K562 (cell line): ENCODE data around the gene GALNS. TPM values are rescaled to one million over a fixed set of nuclear protein-coding genes. Genes with fewer than 3 reads are reported as not detected.
A peak's percentile ranks its signal among the peaks of the same experiment; 100 is the strongest.

Experiments used
- E2F6 ChIP-seq, 2 experiments: IDR thresholded peaks; 2 replicates each; pipeline ENCODE4 v1.6.1; 2011; ENCODE audit warnings: borderline replicate concordance in 1 of 2, control low read depth in 1 of 2, low read depth in 1 of 2, low read length in 1 of 2, mild to moderate bottlenecking in 1 of 2, mixed read lengths in 1 of 2, moderate library complexity in 1 of 2; ENCODE audit not compliant: insufficient read depth in 1 of 2, insufficient read length in 1 of 2, poor library complexity in 1 of 2, severe bottlenecking in 1 of 2; ENCODE audit errors: extremely low read depth in 1 of 2
- FOSL1 ChIP-seq: fragments of 200-800 bp; sonication (Bioruptor generic); conservative IDR thresholded peaks from 2 replicates; pipeline ENCODE4 v1.6.1; 2016; ENCODE audit warnings: missing genetic modification characterization, missing compliant biosample characterization
- FOXP1 ChIP-seq: sonication (generic); formaldehyde crosslinking; IDR thresholded peaks from 2 replicates; pipeline ENCODE4 v1.8.0; 2022; ENCODE audit warnings: mild to moderate bottlenecking, missing genetic modification reagents
- IFI16 ChIP-seq: fragments of 250-450 bp; sonication (Bioruptor Pico); IDR thresholded peaks from 2 replicates; pipeline ENCODE4 v2.1.2; 2022; ENCODE audit warnings: mild to moderate bottlenecking, inconsistent platforms
- JUN ChIP-seq, 2 experiments: sonication (generic) in 1 of 2; formaldehyde crosslinking in 1 of 2; IDR thresholded peaks; 2 replicates each; pipeline versions ENCODE4 v1.6.1 to v1.8.0; 2012 to 2022; ENCODE audit warnings: borderline replicate concordance in 2 of 2, mild to moderate bottlenecking in 2 of 2, improper control_type of control experiment in 1 of 2, low read depth in 1 of 2, low read length in 1 of 2, missing genetic modification reagents in 1 of 2
- KDM5B ChIP-seq: fragments of 200-600 bp; sonication (generic); IDR thresholded peaks from 2 replicates; pipeline ENCODE4 v1.6.1; 2012; ENCODE audit warnings: low read depth, mild to moderate bottlenecking, moderate library complexity, low read length, control low read depth, inconsistent platforms; ENCODE audit not compliant: insufficient replicate concordance
- KLF10 ChIP-seq: fragments of 250-450 bp; sonication (Bioruptor Pico); IDR thresholded peaks from 2 replicates; pipeline ENCODE4 v1.6.1; 2021; ENCODE audit warnings: matching md5 sums
- MTA3 ChIP-seq: fragments of 450-650 bp; formaldehyde crosslinking; IDR thresholded peaks from 2 replicates; pipeline ENCODE4 v1.6.1; 2017; ENCODE audit warnings: mild to moderate bottlenecking, borderline replicate concordance
- MYBL2 ChIP-seq, 2 experiments: fragments of 450-650 bp in 1 of 2; sonication (generic) in 1 of 2; formaldehyde crosslinking in 1 of 2; IDR thresholded peaks; 2 replicates each; pipeline versions ENCODE4 v1.6.1 to v1.8.1; 2017 to 2022; ENCODE audit warnings: borderline replicate concordance in 1 of 2, inconsistent platforms in 1 of 2, low read depth in 1 of 2, mild to moderate bottlenecking in 1 of 2, missing genetic modification reagents in 1 of 2, moderate library complexity in 1 of 2
- PATZ1 ChIP-seq: fragments of 250-450 bp; sonication (Bioruptor Pico); IDR thresholded peaks from 2 replicates; pipeline ENCODE4 v1.5.0; 2020; ENCODE audit warnings: mild to moderate bottlenecking, borderline replicate concordance
- POLR2B ChIP-seq: fragments of 450-650 bp; IDR thresholded peaks from 2 replicates; pipeline ENCODE4 v1.6.1; 2018; ENCODE audit warnings: low read depth; ENCODE audit not compliant: partially characterized antibody
- POLR2H ChIP-seq: IDR thresholded peaks from 2 replicates; pipeline ENCODE4 v1.6.1; 2016; ENCODE audit warnings: missing genetic modification characterization, low read depth, mild to moderate bottlenecking, control low read depth, missing compliant biosample characterization, moderate library complexity
- RBBP5 ChIP-seq: fragments of 200-600 bp; sonication (generic); IDR thresholded peaks from 2 replicates; pipeline ENCODE4 v1.6.1; 2012; ENCODE audit warnings: borderline replicate concordance, mild to moderate bottlenecking, low read length, control low read depth, inconsistent platforms; ENCODE audit not compliant: insufficient read depth, poor library complexity, severe bottlenecking
- SMAD4 ChIP-seq: fragments of 250-450 bp; sonication (Bioruptor Pico); conservative IDR thresholded peaks from 2 replicates; pipeline ENCODE4 v1.8.0; 2021; ENCODE audit warnings: inconsistent platforms, mild to moderate bottlenecking, moderate library complexity
- SUPT5H ChIP-seq: fragments of 450-650 bp; IDR thresholded peaks from 2 replicates; pipeline ENCODE4 v1.6.1; 2016
- TAF7 ChIP-seq: fragments of 450-650 bp; IDR thresholded peaks from 2 replicates; pipeline ENCODE4 v1.6.1; 2016; ENCODE audit warnings: missing genetic modification characterization, missing compliant biosample characterization
- XRCC3 ChIP-seq: fragments of 450-650 bp; IDR thresholded peaks from 2 replicates; pipeline ENCODE4 v1.6.1; 2017; ENCODE audit warnings: mild to moderate bottlenecking, moderate library complexity
- ZNF282 ChIP-seq: sonication (generic); formaldehyde crosslinking; IDR thresholded peaks from 2 replicates; pipeline ENCODE4 v1.8.1; 2023; ENCODE audit warnings: missing genetic modification reagents
- ZNF830 ChIP-seq: fragments of 250-450 bp; sonication (Bioruptor Pico); IDR thresholded peaks from 2 replicates; pipeline ENCODE4 v1.5.0; 2021; ENCODE audit warnings: mild to moderate bottlenecking
- polyA plus RNA-seq, 8 experiments: library from polyadenylated mRNA; depleted of rRNA in 4 of 8; stranded (reverse) in 5 of 8; unstranded in 3 of 8; fragments of >200 nt; fragmentation: Nextera tagmentation in 2 of 8; fragmentation: Illumina TruSeq in 1 of 8; extraction: Ambion mirVana in 2 of 8; extraction: Trizol in 1 of 8; gene quantifications; 2 replicates each; pipeline versions ENCODE4 v1.2.1 to v1.2.3, GENCODE V29; 2011 to 2014; ENCODE audit warnings: inconsistent platforms in 1 of 8, missing spikeins in 1 of 8
- total RNA-seq, 7 experiments: library from RNA; depleted of rRNA in 6 of 7; stranded (reverse); fragments of >200 nt in 6 of 7; fragmentation: Illumina TruSeq in 2 of 7; extraction: Trizol in 2 of 7; gene quantifications; 2 replicates each; pipeline versions ENCODE4 v1.2.1 to v1.2.3, GENCODE V29; 2011 to 2021; ENCODE audit warnings: low replicate concordance in 1 of 7

The GALNS gene
- total and polyA plus RNA-seq, 9 of the 15 experiments (the other 6 are each of a cell fraction or from before 2014, with no cell fraction given), result 0.38 to 13.2 (median 4.3) TPM

GRCh38 chr16:88799569-88800276, 57.0 kb downstream of the GALNS start (continued):
- TF ChIP-seq TAF7 (tag) (no peak), PATZ1 (CRISPR knock-in tag) (no peak), FOSL1 (tag) (peak; percentile 61), POLR2B (no peak), JUN (IDR thresholded peaks at IDR 0.05; ENCODE audit: borderline replicate concordance, low read depth, low read length) (peak; percentile 41; the same call in 1 of the 2 replicates), JUN (CRISPR knock-in tag; IDR thresholded peaks at IDR 0.05; ENCODE audit: borderline replicate concordance) (no peak), IFI16 (no peak), RBBP5 (no peak), ZNF282 (CRISPR knock-in tag) (0 out of 2 replicates have a peak, but pooled peaks have one; percentile 63), POLR2H (tag) (no peak), SUPT5H (no peak), FOXP1 (0 out of 2 replicates have a peak, but pooled peaks have one; percentile 44), MYBL2 (IDR thresholded peaks at IDR 0.05; ENCODE audit: low read depth) (no peak), MYBL2 (CRISPR knock-in tag; IDR thresholded peaks at IDR 0.05; ENCODE audit: borderline replicate concordance) (no peak), E2F6 (IDR thresholded peaks at IDR 0.05; ENCODE audit: borderline replicate concordance in 1 of 2, extremely low read depth in 1 of 2, insufficient read depth in 1 of 2, insufficient read length in 1 of 2, low read depth in 1 of 2, low read length in 1 of 2, poor library complexity in 1 of 2, severe bottlenecking in 1 of 2) (peak in 1 of 2 experiments; percentile 32), MTA3 (peak; percentile 71; the same call in 1 of the 2 replicates), KDM5B (peak; percentile 52), KLF10 (CRISPR knock-in tag) (no peak), ZNF830 (CRISPR knock-in tag) (no peak), SMAD4 (CRISPR knock-in tag) (peak; percentile 94), XRCC3 (no peak)
